Measurements from ENCODE around the gene KMT2B. TPM values are rescaled to one million over a fixed set of nuclear protein-coding genes. Genes with fewer than 3 reads are reported as not detected.

The KMT2B gene
- total RNA-seq (2014; rRNA removed; shearing (Covaris generic); ENCODE audit: low replicate concordance): 15.3 and 21.4 TPM in 2 replicates

DNA sequence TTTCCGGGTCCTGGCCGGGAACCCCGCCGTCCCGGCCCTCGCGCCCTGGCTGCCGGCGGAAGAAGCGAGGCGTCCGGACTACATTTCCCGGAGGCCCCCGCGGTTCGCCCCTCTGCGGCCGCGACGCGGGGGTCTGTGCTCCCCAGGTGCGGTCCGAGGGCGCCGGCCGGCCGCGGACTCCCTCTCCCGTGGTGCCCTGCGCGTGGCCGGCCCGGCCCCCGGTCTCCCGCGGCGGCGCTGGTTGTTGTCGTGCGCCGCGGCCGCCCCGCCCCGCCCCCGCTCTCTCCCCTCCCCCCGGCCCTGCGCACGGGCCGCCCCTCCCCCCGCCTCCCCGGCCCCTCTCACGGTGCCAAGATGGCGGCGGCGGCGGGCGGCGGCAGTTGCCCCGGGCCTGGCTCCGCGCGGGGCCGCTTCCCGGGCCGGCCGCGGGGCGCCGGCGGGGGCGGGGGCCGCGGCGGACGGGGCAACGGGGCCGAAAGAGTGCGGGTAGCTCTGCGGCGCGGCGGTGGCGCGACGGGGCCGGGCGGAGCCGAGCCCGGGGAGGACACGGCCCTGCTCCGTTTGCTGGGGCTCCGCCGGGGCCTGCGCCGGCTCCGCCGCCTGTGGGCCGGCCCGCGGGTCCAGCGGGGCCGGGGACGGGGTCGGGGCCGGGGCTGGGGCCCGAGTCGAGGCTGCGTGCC is at the start of gene KMT2B:
Gene KMT2B (plus strand): TSS at position 339 of the 680 bp plus-strand sequence. CDS start 16 bp downstream, at position 355.
- H3K4me2 ChIP-seq (ENCODE audit: low read depth, low read length, poor library complexity, severe bottlenecking): peak within 1 kb of the TSS; percentile 85
- H3K36me3 ChIP-seq (ENCODE audit: insufficient read depth, low read length): peaks cover 11% of the 10 kb centered on the region
- H3K27ac ChIP-seq (ENCODE audit: low read length): peak within 1 kb of the TSS; percentile 60
- H3K27me3 ChIP-seq (ENCODE audit: low read length): no peaks in the 10 kb centered on the region
- H3K4me1 ChIP-seq (ENCODE audit: low read length): peaks cover 24% of the 10 kb centered on the region
- no peaks in the 10 kb centered on the region for H3K9me3 ChIP-seq (ENCODE audit: low read length)
- peaks cover 22% of the 10 kb centered on the region; the same call in 1 of the 2 replicates for H4K20me1 ChIP-seq (ENCODE audit: insufficient read depth, low read depth, low read length)
- H3K9me2 ChIP-seq (replicated peaks; ENCODE audit: insufficient read depth, low read length): no peaks in the 10 kb centered on the region
- H3K9ac ChIP-seq (ENCODE audit: low read length): peak within 1 kb of the TSS; percentile 97
- peaks cover 22% of the 10 kb centered on the region for H3K79me2 ChIP-seq (ENCODE audit: low read length)
- peak within 1 kb of the TSS; percentile 75 for H2AFZ ChIP-seq (ENCODE audit: low read length)
- H3K4me3 ChIP-seq (ENCODE audit: low read length): peak within 1 kb of the TSS; percentile 88
- no peak for DNase-seq

DNA sequence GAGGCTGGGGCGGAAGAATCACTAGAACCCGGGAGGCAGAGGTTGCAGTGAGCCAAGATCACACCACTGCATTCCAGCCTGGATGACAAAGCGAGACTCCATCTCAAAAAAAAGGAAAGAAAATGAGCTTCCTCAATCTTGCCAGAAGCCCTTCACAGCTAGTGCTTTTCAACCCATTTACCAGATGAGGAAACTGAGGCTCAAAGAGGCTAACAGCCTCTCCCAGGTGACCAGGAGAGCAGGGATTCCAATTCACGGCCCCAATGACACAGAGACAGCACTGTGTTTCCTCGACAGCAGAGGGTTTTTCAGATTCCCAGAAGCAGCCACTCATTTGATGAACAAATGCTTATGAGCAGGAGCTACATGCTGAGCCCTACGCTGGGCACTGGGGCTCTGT is 48.2 kb upstream of the KMT2B start:
- H3K4me2 ChIP-seq (ENCODE audit: low read depth, low read length, poor library complexity, severe bottlenecking): no peak overlapping the region
- H3K4me3 ChIP-seq (ENCODE audit: low read length): no peak overlapping the region
- H2AFZ ChIP-seq (ENCODE audit: low read length): no peak overlapping the region
- H3K9ac ChIP-seq (ENCODE audit: low read length): no peak overlapping the region
- H3K27me3 ChIP-seq (ENCODE audit: low read length): no peaks in the 10 kb centered on the region
- no peaks in the 10 kb centered on the region for H3K9me3 ChIP-seq (ENCODE audit: low read length)
- peak; percentile 39 for DNase-seq
- no peaks in the 10 kb centered on the region; the same call in 1 of the 2 replicates for H3K4me1 ChIP-seq (ENCODE audit: low read length)
- H3K79me2 ChIP-seq (ENCODE audit: low read length): no peaks in the 10 kb centered on the region
- H3K36me3 ChIP-seq (ENCODE audit: insufficient read depth, low read length): no peaks in the 10 kb centered on the region
- H3K9me2 ChIP-seq (replicated peaks; ENCODE audit: insufficient read depth, low read length): no peaks in the 10 kb centered on the region
- no peaks in the 10 kb centered on the region for H4K20me1 ChIP-seq (ENCODE audit: insufficient read depth, low read depth, low read length)
- H3K27ac ChIP-seq (ENCODE audit: low read length): no peak overlapping the region

- H3K9ac ChIP-seq (ENCODE audit: low read length): no peak overlapping the region
- H3K4me3 ChIP-seq (ENCODE audit: low read length): no peak overlapping the region
- H3K9me3 ChIP-seq (ENCODE audit: low read length): no peaks in the 10 kb centered on the region
- DNase-seq: peak; percentile 28
- no peak overlapping the region for H2AFZ ChIP-seq (ENCODE audit: low read length)
- no peaks in the 10 kb centered on the region; the same call in 1 of the 2 replicates for H3K4me1 ChIP-seq (ENCODE audit: low read length)
- H3K4me2 ChIP-seq (ENCODE audit: low read depth, low read length, poor library complexity, severe bottlenecking): no peak overlapping the region
- no peak overlapping the region for H3K27ac ChIP-seq (ENCODE audit: low read length)
- H3K27me3 ChIP-seq (ENCODE audit: low read length): no peaks in the 10 kb centered on the region
- H3K9me2 ChIP-seq (replicated peaks; ENCODE audit: insufficient read depth, low read length): no peaks in the 10 kb centered on the region
- H3K36me3 ChIP-seq (ENCODE audit: insufficient read depth, low read length): no peaks in the 10 kb centered on the region
- no peaks in the 10 kb centered on the region for H4K20me1 ChIP-seq (ENCODE audit: insufficient read depth, low read depth, low read length)
- no peaks in the 10 kb centered on the region for H3K79me2 ChIP-seq (ENCODE audit: low read length)
Observed at GRCh38 chr19:35669974-35670373, 47.8 kb upstream of the KMT2B start.

DNA sequence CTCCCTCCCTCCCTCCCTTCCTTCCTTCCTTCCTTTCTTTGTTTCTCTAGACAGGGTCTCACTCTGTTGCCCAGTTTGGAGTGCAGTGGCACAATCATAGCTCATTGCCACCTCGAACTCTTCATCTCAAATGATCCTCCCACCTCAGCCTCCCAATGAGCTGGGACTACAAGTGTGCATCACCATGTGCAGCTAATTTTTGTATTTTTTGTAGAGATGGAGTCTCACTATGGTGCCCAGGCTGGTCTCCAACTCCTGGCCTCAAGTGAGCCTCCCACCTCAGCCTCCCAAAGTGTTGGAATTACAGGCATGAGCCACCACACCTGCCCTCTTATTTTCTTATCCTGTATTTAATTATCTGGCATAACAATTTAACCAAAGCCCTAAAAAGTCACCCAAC is 47.1 kb upstream of the KMT2B start:
- Histone ChIP-seq H3K9ac (ENCODE audit: low read length) (no peak overlapping the region), H4K20me1 (ENCODE audit: insufficient read depth, low read depth, low read length) (no peaks in the 10 kb centered on the region), H3K4me3 (ENCODE audit: low read length) (no peak overlapping the region), H3K9me3 (ENCODE audit: low read length) (no peaks in the 10 kb centered on the region), H3K27me3 (ENCODE audit: low read length) (no peaks in the 10 kb centered on the region), H3K79me2 (ENCODE audit: low read length) (no peaks in the 10 kb centered on the region), H3K4me1 (ENCODE audit: low read length) (no peaks in the 10 kb centered on the region; the same call in 1 of the 2 replicates), H3K9me2 (replicated peaks; ENCODE audit: insufficient read depth, low read length) (no peaks in the 10 kb centered on the region), H3K27ac (ENCODE audit: low read length) (no peak overlapping the region), H2AFZ (ENCODE audit: low read length) (no peak overlapping the region), H3K4me2 (ENCODE audit: low read depth, low read length, poor library complexity, severe bottlenecking) (no peak overlapping the region), H3K36me3 (ENCODE audit: insufficient read depth, low read length) (no peaks in the 10 kb centered on the region)
- DNase-seq: peak; percentile 29

- Histone ChIP-seq H3K79me2 (ENCODE audit: low read length) (no peaks in the 10 kb centered on the region), H3K9me2 (replicated peaks; ENCODE audit: insufficient read depth, low read length) (no peaks in the 10 kb centered on the region), H4K20me1 (ENCODE audit: insufficient read depth, low read depth, low read length) (no peaks in the 10 kb centered on the region), H3K9me3 (ENCODE audit: low read length) (no peaks in the 10 kb centered on the region), H3K9ac (ENCODE audit: low read length) (no peak overlapping the region), H3K27ac (ENCODE audit: low read length) (no peak overlapping the region), H3K4me1 (ENCODE audit: low read length) (no peaks in the 10 kb centered on the region; the same call in 1 of the 2 replicates), H2AFZ (ENCODE audit: low read length) (no peak overlapping the region), H3K4me3 (ENCODE audit: low read length) (no peak overlapping the region), H3K36me3 (ENCODE audit: insufficient read depth, low read length) (no peaks in the 10 kb centered on the region), H3K4me2 (ENCODE audit: low read depth, low read length, poor library complexity, severe bottlenecking) (no peak overlapping the region), H3K27me3 (ENCODE audit: low read length) (no peaks in the 10 kb centered on the region)
- peak; percentile 36 for DNase-seq
Observed at GRCh38 chr19:35671818-35672217, 46.0 kb upstream of the KMT2B start.

DNA sequence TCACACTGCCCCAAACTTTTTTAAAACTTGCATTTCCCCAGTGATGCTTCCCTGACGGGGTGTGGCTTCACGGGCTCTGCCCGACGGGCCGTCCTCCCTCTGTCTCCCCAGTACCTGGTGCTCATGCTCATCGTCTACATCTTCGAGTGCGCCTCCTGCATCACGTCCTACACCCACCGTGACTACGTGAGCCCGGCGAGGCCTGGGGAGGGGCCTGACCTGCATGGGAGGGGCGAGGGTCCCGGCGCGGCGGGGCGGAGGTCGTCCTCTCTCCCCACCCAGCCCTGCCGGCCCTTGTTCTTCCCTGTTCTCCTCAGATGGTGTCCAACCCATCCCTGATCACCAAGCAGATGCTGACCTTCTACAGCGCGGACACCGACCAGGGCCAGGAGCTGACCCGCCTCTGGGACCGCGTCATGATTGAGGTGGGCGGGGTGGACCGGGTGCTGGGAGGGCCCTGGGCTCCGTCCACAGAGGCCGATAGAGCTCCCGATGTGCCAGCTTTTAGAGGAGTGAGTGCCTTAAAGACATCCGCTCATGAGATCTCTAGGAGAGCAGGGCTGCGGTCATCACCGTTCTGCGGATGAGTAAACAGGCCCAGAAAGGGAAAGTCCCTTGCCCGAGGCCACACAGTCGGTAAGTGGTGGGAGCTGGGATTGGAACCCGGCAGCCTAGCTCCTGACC is 44.5 kb upstream of the KMT2B start:
- no peaks in the 10 kb centered on the region for H3K27me3 ChIP-seq (ENCODE audit: low read length)
- peak overlapping the region; percentile 49; the same call in 1 of the 2 replicates for H3K4me3 ChIP-seq (ENCODE audit: low read length)
- no peak for DNase-seq
- no peaks in the 10 kb centered on the region; the same call in 1 of the 2 replicates for H3K4me1 ChIP-seq (ENCODE audit: low read length)
- no peaks in the 10 kb centered on the region for H3K79me2 ChIP-seq (ENCODE audit: low read length)
- no peaks in the 10 kb centered on the region for H3K9me2 ChIP-seq (replicated peaks; ENCODE audit: insufficient read depth, low read length)
- no peaks in the 10 kb centered on the region for H4K20me1 ChIP-seq (ENCODE audit: insufficient read depth, low read depth, low read length)
- H3K36me3 ChIP-seq (ENCODE audit: insufficient read depth, low read length): no peaks in the 10 kb centered on the region
- peak overlapping the region; percentile 50 for H3K4me2 ChIP-seq (ENCODE audit: low read depth, low read length, poor library complexity, severe bottlenecking)
- H3K27ac ChIP-seq (ENCODE audit: low read length): no peak overlapping the region
- peak overlapping the region; percentile 67; the same call in 1 of the 2 replicates for H2AFZ ChIP-seq (ENCODE audit: low read length)
- H3K9ac ChIP-seq (ENCODE audit: low read length): peak overlapping the region; percentile 29
- H3K9me3 ChIP-seq (ENCODE audit: low read length): no peaks in the 10 kb centered on the region

DNA sequence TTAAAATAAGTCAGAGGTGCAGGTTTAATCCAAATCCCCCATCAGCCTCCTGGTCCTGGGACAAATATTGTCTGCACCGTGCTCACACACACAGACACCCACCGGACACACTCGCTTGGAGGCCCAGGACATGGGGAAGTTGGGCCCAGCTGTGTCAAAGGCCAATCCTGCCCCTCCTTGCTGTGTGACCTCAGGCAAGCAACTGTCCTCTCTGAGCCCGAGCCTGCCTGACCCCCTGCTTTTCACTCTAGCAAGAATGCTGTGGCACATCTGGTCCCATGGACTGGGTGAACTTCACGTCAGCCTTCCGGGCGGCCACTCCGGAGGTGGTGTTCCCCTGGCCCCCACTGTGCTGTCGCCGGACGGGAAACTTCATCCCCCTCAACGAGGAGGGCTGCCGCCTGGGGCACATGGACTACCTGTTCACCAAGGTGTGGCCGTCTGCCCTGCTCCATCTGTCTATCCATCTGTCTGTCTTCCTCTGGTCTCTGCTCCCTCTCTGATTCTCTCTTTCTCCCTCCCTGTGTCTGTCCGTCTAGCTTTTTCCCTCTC is 42.1 kb upstream of the KMT2B start:
- peak; percentile 5 for DNase-seq
- H3K36me3 ChIP-seq (ENCODE audit: insufficient read depth, low read length): no peaks in the 10 kb centered on the region
- no peaks in the 10 kb centered on the region for H3K9me3 ChIP-seq (ENCODE audit: low read length)
- H2AFZ ChIP-seq (ENCODE audit: low read length): no peak overlapping the region
- H4K20me1 ChIP-seq (ENCODE audit: insufficient read depth, low read depth, low read length): no peaks in the 10 kb centered on the region
- no peaks in the 10 kb centered on the region; the same call in 1 of the 2 replicates for H3K4me1 ChIP-seq (ENCODE audit: low read length)
- H3K9me2 ChIP-seq (replicated peaks; ENCODE audit: insufficient read depth, low read length): no peaks in the 10 kb centered on the region
- no peak overlapping the region for H3K4me2 ChIP-seq (ENCODE audit: low read depth, low read length, poor library complexity, severe bottlenecking)
- no peak overlapping the region for H3K27ac ChIP-seq (ENCODE audit: low read length)
- H3K27me3 ChIP-seq (ENCODE audit: low read length): no peaks in the 10 kb centered on the region
- H3K4me3 ChIP-seq (ENCODE audit: low read length): no peak overlapping the region
- no peak overlapping the region for H3K9ac ChIP-seq (ENCODE audit: low read length)
- no peaks in the 10 kb centered on the region for H3K79me2 ChIP-seq (ENCODE audit: low read length)

DNA sequence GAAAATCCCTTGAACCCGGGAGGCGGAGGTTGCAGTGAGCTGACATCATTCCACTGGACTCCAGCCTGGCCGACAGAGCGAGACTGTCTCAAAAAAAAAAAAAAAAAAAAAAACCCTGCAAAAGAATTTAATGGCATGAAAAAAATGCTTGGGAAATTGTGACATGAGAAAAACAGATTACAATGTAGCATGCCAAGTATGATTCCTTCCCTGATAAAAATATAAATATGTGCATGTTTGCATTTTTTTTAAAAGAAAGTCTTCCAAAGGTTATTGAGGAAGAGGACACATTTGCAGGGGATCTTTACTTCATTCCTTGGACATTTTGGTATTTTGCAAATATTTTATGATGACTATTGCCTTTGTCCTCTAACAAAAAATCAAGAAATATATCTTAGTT is 28.0 kb upstream of the KMT2B start:
- Histone ChIP-seq H2AFZ (ENCODE audit: low read length) (no peak overlapping the region), H3K36me3 (ENCODE audit: insufficient read depth, low read length) (no peaks in the 10 kb centered on the region), H3K27ac (ENCODE audit: low read length) (no peak overlapping the region), H3K4me3 (ENCODE audit: low read length) (no peak overlapping the region), H3K9me3 (ENCODE audit: low read length) (no peaks in the 10 kb centered on the region), H3K27me3 (ENCODE audit: low read length) (no peaks in the 10 kb centered on the region), H3K4me1 (ENCODE audit: low read length) (no peaks in the 10 kb centered on the region), H3K9ac (ENCODE audit: low read length) (no peak overlapping the region), H3K9me2 (replicated peaks; ENCODE audit: insufficient read depth, low read length) (no peaks in the 10 kb centered on the region), H4K20me1 (ENCODE audit: insufficient read depth, low read depth, low read length) (no peaks in the 10 kb centered on the region), H3K4me2 (ENCODE audit: low read depth, low read length, poor library complexity, severe bottlenecking) (no peak overlapping the region), H3K79me2 (ENCODE audit: low read length) (no peaks in the 10 kb centered on the region)
- no peak for DNase-seq
